DMS153 treated with DMSO at 0.1 percent for 48 hours (cell line): ENCODE measurements around the gene FARS2.

Experiments
- DNase-seq: peaks from one replicate; lab custom pipeline; 2025; ENCODE audit not compliant: unreplicated experiment; lab: John Stamatoyannopoulos, UW

The FARS2 gene

DNA sequence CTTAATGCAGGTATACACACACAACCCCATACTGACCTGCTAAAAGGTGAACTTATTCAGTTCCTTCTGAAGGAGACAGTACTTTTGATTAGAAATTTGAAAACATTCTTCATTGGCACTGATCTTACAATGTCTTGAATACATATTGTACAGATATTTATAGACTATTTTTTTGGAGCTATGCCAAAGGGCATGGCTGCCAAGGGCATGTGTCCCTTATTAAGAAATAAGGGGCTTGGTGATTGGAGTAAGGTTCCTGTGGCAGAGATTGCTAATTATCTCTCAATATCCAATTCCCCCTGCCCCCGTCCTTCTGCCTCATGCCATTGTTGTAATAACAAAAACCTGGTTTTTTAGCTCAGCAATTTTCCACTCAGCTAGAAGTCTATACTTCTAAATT is 355.9 kb downstream of the FARS2 start:
- no peak for DNase-seq

DNA sequence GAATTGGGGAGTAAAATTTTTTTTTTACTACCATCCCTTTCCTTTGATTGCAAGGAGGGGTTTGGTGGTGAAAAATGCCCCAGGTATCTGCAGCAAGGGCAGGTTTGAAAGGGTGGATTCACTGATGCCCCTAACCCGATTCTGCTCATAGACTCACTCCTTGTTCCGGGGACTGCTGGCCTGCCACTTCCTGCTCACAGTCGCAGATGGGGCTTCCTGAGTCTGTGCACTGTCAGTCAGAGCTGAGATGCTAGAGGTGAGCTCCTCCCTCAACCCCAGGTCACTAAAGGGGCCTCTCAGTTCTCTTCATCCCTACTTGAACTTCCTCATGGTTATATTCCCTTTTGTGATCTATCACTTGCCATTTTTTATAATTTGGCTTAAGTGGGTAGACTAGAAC is 357.9 kb downstream of the FARS2 start:
- DNase-seq, result no peak

DNA sequence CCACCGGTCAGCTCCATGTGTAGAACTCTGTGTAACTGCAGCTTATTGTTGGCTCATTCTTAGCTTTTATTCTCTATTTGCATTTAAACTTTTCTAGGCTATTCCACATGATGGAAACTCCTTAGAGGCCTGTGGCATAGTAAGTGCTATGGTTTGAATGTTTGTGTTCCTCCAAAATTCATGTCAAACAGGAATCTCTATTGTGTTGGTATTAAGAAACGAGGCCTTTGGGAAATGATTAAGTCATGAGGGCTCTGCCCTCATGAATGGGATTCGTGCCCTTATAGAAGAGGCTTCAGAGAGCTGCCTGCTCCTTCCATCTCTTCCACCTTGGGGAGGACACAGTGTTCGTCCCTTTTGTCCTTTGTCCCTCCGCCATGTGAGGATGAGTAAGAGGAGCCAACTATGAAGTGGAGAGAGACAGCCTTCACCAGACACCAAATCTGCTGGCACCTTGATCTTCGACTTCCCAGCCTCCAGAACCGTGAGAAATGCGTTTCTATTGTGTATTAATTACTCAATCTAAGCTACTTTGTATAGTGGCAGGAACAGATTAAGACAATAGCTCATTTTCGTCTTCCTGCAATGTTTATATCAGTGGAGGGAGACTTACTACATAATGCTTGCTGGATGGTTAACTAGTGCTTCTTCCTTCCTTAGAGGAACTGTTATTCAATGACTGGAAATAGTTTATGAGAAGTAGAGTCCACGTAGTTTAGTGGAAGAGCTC is 361.1 kb downstream of the FARS2 start:
- no peak for DNase-seq

DNA sequence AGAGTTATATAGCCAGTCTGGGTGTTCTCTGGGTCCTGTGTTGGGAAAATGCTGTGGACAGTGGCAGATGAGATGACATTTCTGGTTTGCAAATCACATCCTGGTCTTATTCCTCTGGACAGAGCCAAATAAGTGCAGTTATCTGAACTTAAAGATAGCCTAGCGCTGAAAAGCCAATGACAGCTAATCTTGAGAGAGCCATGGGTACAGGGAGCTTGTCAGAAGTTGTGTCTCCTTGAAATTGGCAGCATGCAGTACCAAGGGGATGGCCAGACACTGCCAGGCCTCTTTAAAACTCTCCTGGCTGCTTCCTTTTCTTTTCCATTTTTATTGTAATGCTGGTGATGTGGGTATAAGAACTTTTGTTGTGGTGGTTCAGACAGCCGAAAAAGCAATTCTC is 362.5 kb downstream of the FARS2 start:
- no peak for DNase-seq

DNA sequence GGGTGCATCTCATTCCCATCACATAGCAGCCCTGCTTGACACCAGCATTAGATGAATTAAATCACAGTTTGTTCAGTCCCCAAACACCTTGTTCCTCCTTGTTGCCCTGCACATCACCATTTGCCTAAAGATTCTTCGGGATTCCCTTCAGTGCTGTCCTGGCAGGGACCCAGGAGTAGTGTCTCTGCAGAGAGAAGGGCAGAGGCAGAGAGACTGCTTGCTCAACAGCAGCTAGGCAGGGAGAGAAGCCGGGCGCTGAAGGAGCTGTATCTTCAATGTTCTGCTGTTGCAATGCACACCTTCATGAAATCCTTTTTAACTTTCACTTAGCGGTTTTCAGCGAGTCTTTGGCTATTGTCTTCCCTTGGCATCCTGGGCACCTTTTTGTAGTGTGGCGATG is 362.9 kb downstream of the FARS2 start:
- DNase-seq, result no peak

DNA sequence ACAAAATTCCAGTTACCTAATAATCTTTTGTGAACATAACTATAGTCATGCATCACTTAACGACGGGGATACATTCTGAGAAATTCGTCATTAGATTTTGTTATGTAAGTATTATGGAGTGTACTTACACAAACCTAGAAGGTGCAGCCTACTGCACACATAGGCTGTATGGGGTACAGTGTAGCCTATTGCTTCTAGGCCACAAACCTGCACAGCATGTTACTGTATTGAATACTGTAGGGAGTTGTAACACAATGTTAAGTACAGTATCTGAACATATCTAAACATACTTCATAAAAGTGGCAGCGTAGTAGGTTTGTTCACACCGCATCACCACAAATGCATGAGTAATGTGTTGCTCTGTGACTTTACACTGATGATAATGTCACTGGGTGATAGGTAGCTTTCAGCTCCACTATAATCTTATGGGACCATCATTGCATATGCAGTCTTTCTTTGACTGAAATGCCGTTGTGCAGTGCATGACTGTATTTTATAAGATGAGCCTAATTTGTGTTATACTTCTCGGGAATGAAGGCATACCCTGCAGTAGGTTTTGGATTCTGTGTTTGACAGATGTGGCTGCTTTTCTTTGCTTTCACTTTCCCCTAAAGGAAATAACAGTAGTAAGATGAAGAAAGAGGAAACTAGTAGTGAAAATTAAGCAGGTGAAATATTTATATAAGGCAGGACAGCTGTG is 365.6 kb downstream of the FARS2 start:
- no peak for DNase-seq

DNA sequence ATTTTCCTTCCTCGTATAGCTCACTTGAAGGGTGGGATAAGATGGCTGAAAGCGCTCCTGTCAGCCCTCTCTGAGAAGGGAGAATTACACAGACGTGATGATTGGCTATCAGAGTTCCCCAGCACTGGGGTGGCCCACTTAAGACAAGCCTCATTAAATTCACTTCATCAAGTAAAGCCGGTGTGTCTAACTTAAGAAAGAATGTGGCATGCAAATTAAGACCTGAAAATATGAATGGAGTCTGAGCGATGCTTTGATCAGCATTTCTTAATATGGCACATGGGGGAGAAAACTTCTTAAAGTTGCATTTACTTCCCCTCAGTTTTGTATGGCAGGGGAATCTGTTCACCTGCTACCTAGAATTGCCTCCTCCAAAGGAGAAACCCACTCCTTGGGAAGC is 369.3 kb downstream of the FARS2 start:
- no peak for DNase-seq

DNA sequence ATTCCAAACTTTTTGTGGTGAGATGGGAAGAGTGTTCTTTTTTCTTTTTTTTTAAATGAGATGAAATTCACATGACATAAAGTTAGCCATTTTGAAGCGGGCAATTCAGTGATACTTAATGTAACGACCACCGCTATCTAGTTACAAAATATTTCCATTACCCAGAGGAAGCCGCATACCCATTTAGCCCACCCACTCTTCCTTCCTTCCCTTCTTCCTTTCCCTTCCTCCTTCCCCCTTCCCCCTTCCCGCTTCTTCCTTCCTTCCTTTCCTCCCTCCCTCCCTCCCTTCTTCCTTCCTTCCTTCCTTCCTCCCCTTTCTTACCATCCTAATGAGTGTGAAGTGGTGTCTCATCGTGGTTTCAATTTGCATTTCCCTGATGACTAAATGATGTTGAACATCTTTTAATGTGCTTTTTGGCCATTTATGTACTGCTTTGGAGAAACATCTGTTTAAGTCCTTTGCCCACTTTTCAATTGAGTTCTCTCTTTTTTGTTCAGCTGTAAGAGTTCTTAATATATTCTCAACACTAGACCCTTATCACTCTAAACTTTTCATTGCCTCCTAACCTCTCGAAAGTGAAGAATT is 371.1 kb downstream of the FARS2 start:
- no peak for DNase-seq

DNA sequence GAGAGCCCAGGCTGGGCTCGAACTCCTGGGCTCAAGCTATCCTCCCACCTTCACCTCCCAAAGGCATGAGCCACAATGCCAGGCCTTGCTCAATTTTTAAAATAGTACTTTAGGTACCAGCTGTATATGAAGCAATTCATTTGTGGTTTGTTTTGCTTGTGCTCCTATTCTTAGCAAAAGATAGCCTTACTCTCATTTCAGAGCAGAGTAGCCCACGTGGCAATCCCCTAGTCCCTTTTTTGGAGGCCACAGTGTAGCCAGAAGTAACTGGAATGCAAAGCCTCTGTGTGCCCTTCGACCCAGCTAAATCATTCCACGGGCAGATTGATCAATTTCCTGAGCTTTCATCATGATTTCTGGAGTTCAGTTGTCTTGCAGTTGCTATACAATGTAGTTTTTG is 373.2 kb downstream of the FARS2 start:
- DNase-seq, result no peak

DNA sequence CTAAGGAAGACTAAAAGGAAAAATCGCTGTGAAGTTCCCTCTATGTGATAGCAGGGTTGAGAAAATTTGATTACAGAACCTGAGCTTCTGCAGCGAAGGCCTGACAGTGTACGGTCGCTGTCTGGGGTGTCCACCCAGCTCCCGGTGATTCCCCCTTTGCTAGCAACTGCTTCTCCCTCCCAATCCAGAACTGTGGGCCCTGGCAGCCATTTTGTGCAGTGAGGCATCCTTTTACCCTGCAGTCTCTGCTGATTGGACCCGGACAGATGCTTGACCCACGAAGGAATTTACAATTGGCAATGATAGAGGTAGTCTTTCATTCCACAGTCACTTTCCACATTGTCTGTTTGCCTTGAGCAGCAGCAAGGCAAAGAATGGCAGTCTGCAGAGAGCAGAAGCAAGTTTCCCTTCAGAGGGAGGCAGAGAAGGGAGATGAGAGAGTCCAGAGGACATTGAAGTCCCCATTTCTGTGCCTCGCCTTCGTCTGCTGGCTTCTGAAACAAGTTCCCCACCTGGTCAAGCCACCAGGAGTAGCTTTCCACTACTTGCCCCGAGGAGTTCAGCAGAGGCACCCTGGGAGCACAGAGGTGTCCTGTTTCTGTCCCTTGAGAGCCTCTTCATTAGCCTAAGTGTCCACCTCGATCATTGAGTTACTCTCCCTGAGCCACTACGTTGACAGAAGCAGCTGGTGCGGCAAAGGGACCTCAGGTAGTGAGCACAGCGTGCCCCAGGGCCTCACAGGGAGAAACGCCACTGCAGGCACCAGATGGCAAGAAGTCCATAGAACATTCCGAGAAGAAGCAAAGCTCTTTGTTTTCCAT is 375.1 kb downstream of the FARS2 start:
- DNase-seq, result no peak

DNA sequence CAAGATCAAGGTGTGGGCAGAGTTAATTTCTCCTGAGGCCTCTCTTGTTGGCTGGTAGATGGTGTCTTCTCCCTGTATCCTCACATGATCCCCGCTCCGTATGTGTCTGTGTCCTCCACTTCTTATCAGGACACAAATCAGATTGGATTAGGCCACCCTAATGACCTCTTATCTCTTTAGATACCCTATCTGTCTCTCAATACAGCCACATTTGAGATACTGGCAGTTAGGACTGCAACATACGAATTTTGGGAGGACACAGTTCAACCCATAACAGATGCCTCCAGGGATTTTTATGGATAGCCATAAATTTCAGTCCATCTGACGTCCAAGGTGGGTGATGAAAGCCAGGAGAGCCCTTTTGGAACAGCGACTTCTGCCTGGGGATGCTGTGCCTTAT is 376.4 kb downstream of the FARS2 start:
- DNase-seq, result no peak

DNA sequence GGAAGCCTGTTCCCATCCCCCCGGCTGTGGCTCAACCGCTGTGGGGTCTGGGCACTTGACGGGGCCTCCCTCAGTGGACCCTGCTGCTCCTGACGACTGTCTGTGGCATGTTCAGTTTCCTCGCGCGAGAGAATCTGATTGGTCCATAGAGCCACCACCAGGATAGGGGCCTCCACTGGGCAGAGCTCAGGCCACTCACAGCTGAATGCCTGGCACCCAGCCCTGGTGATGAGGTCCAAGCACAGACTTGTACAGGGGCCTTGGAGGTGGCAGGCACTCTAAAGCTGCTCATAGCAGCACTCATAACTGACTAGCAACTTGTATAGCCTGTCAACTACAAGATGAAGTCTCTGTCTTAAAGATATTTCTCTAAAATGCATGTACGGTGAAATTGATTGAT is 377.4 kb downstream of the FARS2 start:
- DNase-seq, result no peak

DNA sequence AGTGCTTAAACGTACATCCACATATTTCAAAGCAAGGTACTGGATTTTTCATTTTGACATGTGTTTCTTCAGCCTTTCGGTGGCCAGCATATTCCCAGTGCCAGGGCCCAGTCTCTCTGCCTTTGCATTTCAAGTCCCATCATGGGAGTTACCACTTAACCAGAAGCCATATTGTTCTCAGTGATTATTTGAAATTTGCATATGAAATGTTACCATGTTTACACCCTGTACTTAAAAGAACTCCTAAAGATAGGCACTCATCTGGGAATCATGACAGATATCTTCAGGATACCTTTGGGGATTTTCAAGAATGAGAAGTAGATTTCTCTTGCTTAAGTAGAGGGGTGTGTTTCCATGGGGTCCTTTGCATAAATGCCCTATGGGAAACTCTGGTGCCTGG is 377.9 kb downstream of the FARS2 start:
- no peak for DNase-seq

DNA sequence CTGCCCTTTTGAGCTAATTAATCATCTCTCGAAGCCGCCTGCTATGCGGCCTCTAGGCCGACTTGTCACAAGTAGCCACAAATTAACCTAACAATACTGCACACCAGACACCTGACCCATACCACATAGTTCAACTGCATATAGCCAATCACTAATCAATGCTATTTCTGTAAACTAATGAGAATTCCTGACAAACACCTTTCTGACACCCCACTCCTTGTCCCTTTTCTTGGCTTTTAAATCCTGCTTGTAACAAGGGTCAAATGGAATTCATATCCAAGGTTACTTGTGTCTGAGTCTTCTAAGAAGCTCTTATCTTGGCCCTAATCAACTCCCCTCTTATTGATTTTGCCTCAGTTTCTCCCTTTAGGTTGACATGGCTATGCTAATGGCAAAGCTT is 379.3 kb downstream of the FARS2 start:
- DNase-seq, result no peak

DNA sequence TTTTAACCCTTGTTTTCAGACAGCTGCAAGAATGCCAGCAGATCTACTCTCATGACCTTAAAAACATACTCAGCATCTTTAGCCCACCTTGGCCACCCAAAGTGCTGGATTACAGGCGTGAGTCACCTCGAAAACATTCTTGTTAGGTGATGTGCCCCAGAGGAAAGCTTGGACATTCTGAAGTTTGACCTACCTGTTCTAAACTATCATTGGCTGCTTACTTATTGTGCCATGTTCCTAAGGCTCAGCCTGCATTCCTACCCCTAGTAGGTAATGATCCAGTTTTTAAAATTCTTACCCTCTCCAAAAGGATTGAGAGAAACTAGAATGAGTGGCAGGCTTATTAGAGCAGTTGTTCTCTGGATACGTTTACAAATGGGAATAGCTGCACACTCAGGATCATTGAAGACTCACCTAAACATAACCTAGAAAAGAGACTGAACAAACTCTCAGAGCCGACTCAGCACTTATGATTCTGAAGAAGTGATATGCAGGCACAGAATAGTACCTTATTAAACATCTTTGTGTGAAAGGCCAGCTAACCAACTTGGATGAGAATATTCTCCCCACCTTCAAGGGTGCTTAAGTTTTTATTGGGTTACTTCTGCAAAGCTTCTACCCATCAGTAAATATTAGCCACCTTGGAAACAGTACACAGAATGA is 383.3 kb downstream of the FARS2 start:
- no peak for DNase-seq

DNA sequence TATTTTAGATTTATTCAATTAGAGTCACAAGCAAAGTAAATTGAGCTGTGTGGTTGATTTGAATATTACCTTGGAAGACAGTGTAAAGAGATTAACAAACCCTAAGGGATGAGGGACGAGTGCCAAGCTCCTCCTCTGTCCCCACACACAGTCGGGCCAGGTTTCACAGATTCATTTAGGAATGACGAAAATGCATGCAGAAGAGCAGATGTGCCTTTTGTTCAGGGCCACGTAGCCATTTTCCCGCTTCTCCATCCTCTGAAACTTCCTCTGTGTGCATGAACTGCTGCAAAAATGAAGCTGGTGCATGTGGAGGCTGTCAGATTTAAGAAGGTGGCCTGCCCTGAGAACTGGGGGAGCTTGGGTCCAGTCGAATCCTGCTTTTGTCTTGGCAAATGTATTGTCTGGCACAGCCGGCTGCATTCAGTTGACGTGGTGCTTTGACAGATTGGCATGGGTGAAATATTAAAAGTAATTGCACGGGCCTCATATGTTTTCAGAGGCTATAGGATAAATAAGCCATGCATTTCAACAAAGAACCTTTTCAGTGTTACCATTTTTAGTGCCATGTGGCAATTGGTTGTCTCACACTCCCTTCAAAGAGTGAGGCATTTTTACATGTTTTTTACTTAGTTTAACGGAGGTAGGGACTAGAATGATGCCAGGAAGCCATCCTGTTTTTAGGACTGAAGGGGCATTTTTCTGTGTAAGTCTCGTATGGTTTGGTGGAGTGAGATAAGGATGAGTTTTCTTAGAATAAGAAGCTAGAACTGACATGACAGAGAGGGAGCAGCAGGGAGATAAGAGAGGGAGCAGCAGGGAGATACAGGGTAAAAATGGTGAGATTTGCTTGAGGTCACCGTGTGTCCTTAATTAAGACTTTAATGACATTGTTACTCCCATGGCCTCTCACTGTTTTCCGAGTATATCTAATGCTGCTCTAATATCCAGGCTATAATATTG is 384.3 kb downstream of the FARS2 start:
- DNase-seq, result no peak

DNA sequence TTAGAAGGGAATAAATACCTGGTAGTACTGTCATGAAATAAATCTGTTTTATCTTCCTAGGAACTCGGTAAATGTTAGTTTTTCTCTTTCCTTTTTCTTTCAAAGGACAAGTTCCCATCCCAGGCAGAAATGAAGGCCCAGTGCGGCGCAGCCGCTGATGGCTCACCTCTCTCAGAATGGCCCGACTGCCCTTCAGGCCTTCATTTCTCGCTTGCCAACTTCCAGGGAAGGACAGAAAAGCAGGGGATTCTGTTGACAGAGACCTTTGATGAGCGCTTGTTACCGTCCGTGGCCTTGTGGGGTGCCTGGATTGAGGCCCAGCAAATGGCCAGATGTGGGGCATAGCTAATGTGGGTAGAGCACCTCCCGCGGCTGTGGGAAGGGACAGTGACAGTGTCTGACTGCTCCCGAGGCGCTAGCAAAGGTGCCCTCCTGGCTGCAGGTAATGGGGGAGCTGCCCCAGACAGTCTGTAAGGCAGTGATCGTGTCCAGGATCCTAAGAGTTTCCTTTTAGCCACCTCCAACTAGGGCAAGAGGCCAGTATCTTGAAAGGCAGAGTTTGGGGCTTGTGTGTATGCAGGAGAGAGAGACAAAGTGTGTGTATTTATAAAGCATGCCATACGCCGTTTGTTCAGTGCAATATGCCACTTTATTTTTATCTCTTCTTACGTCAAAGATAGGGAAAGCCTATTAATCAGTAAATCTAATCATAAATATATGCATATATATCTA is 391.3 kb downstream of the FARS2 start:
- DNase-seq, result no peak

DNA sequence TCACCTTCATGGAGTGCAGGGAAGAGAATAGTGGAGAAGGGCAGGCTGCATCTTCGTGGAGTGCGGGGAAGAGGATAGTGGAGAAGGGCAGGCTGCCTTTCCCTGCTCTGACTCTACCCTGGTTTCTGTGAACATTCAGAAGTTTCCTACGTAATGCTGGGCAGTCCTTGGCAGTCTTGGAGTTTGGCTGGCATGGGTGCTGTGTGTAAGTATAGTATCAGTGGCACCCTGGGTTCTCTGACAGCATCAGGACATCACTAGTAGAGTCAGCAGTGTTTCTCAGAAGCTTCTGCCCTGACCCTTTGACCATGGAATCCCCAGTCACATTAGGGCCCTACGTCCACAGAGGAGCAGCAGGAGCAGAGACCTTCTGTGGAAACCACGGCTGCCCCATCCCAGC is 392.5 kb downstream of the FARS2 start:
- no peak for DNase-seq

DNA sequence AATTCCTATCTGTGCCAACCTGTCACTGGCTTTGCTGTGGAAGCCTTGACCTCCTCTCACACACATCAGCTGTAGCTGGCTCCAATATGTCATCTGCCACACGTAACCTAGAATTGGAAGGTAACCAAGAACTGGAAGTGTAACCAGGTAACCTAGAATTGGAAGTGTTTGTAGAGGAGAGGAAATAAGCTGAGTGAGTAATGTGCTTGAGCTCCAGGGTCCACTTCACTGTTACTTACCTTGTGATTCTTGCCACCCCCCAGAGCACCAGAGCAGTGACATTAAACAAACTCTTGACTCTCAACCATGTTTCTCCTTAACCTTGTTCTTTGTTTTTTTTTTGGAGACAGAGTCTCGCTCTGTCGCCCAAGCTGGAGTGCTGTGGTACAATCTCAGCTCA is 394.9 kb downstream of the FARS2 start:
- DNase-seq, result no peak
